K562 (cell line): Measurements from ENCODE around the gene PIKFYVE. TPM values are rescaled to one million over a fixed set of nuclear protein-coding genes. Genes with fewer than 3 reads are reported as not detected.

Experiments used
- CHD2 ChIP-seq: IDR thresholded peaks from 2 replicates; pipeline ENCODE4 v1.6.1; 2011; ENCODE audit warnings: low read depth, low read length
- ETV5 ChIP-seq: sonication (generic); formaldehyde crosslinking; IDR thresholded peaks from 2 replicates; pipeline ENCODE4 v1.4.0; 2020; ENCODE audit warnings: low read depth, mild to moderate bottlenecking, missing genetic modification reagents
- FOXP4 ChIP-seq: sonication (generic); formaldehyde crosslinking; IDR thresholded peaks from 2 replicates; pipeline ENCODE4 v1.8.0; 2022; ENCODE audit warnings: mild to moderate bottlenecking, missing genetic modification reagents, borderline replicate concordance
- HDAC2 ChIP-seq: fragments of 450-650 bp; IDR thresholded peaks from 2 replicates; pipeline ENCODE4 v1.6.1; 2016; ENCODE audit warnings: mild to moderate bottlenecking
- LEF1 ChIP-seq: fragments of 450-650 bp; IDR thresholded peaks from 2 replicates; pipeline ENCODE4 v1.6.1; 2016; ENCODE audit warnings: mild to moderate bottlenecking
- MTA1 ChIP-seq: fragments of 450-650 bp; IDR thresholded peaks from 2 replicates; pipeline ENCODE4 v1.6.1; 2017; ENCODE audit warnings: borderline replicate concordance
- NFE2L1 ChIP-seq: fragments of 450-650 bp; IDR thresholded peaks from 2 replicates; pipeline ENCODE4 v1.6.1; 2016; ENCODE audit warnings: missing genetic modification characterization, low read depth, mild to moderate bottlenecking, missing compliant biosample characterization, moderate library complexity, borderline replicate concordance
- NRF1 ChIP-seq, 2 experiments: fragments of 450-650 bp; IDR thresholded peaks in 1 of 2; conservative IDR thresholded peaks in 1 of 2; 2 replicates each; pipeline ENCODE4 v1.6.1; 2014; ENCODE audit warnings: mild to moderate bottlenecking in 2 of 2
- PCBP2 ChIP-seq: fragments of 200-400 bp; formaldehyde crosslinking; IDR thresholded peaks from 2 replicates; pipeline ENCODE4 v1.6.1; 2018; ENCODE audit warnings: low read length, low read depth, mild to moderate bottlenecking, moderate library complexity; ENCODE audit not compliant: poor library complexity, severe bottlenecking
- RBM17 ChIP-seq: fragments of 200-400 bp; formaldehyde crosslinking; IDR thresholded peaks from 2 replicates; pipeline ENCODE4 v1.6.1; 2017; ENCODE audit warnings: low read depth, mild to moderate bottlenecking, low read length, borderline replicate concordance
- RBM39 ChIP-seq: fragments of 200-400 bp; formaldehyde crosslinking; optimal IDR thresholded peaks from 2 replicates; pipeline ENCODE3; 2018; ENCODE audit warnings: low read depth, low read length
- RNF2 ChIP-seq: sonication (generic); IDR thresholded peaks from 2 replicates; pipeline ENCODE4 v1.6.1; 2016
- SAFB2 ChIP-seq: fragments of 200-400 bp; formaldehyde crosslinking; IDR thresholded peaks from 2 replicates; pipeline ENCODE4 v1.6.1; 2018; ENCODE audit warnings: borderline replicate concordance, low read length, low read depth, moderate library complexity; ENCODE audit not compliant: severe bottlenecking
- SIN3B ChIP-seq: fragments of 450-650 bp; IDR thresholded peaks from 2 replicates; pipeline ENCODE4 v1.6.1; 2017; ENCODE audit warnings: low read depth, mild to moderate bottlenecking, moderate library complexity
- SP2 ChIP-seq: IDR thresholded peaks from 2 replicates; pipeline ENCODE4 v1.6.1; 2011; ENCODE audit warnings: mild to moderate bottlenecking, low read depth, low read length, moderate library complexity; ENCODE audit not compliant: poor library complexity, severe bottlenecking; ENCODE audit errors: extremely low read depth
- STAT6 ChIP-seq: sonication (generic); formaldehyde crosslinking; IDR thresholded peaks from 2 replicates; pipeline ENCODE4 v1.8.1; 2023; ENCODE audit warnings: mild to moderate bottlenecking, missing genetic modification reagents
- ZBTB1 ChIP-seq: sonication (generic); formaldehyde crosslinking; IDR thresholded peaks from 2 replicates; pipeline ENCODE4 v1.8.1; 2023; ENCODE audit warnings: missing genetic modification reagents, low read depth, mild to moderate bottlenecking, borderline replicate concordance
- ZNF134 ChIP-seq: fragments of 250-450 bp; sonication (Bioruptor Pico); conservative IDR thresholded peaks from 2 replicates; pipeline ENCODE4 v1.4.0; 2020
- ZNF280B ChIP-seq: fragments of 250-450 bp; sonication (Bioruptor Pico); IDR thresholded peaks from 2 replicates; pipeline ENCODE4 v1.5.1; 2021; ENCODE audit warnings: mild to moderate bottlenecking
- polyA plus RNA-seq, 8 experiments: library from polyadenylated mRNA; depleted of rRNA in 4 of 8; stranded (reverse) in 5 of 8; unstranded in 3 of 8; fragments of >200 nt; fragmentation: Nextera tagmentation in 2 of 8; fragmentation: Illumina TruSeq in 1 of 8; extraction: Ambion mirVana in 2 of 8; extraction: Trizol in 1 of 8; gene quantifications; 2 replicates each; pipeline versions ENCODE4 v1.2.1 to v1.2.3, GENCODE V29; 2011 to 2014; ENCODE audit warnings: inconsistent platforms in 1 of 8, missing spikeins in 1 of 8
- total RNA-seq, 7 experiments: library from RNA; depleted of rRNA in 6 of 7; stranded (reverse); fragments of >200 nt in 6 of 7; fragmentation: Illumina TruSeq in 2 of 7; extraction: Trizol in 2 of 7; gene quantifications; 2 replicates each; pipeline versions ENCODE4 v1.2.1 to v1.2.3, GENCODE V29; 2011 to 2021; ENCODE audit warnings: low replicate concordance in 1 of 7

PIKFYVE gene
- total and polyA plus RNA-seq, 9 of the 15 experiments (the other 6 are each of a cell fraction or from before 2014, with no cell fraction given), result 3.6 to 25.6 (median 16.7) TPM

- no peak for TF ChIP-seq FOXP4 (CRISPR knock-in tag)
- TF ChIP-seq RBM39, result no peak
- TF ChIP-seq SAFB2, result no peak
- no peak for TF ChIP-seq PCBP2
- TF ChIP-seq ZBTB1 (CRISPR knock-in tag), result no peak
- TF ChIP-seq LEF1, result 0 out of 2 replicates have a peak, but pooled peaks have one; percentile 32
- TF ChIP-seq HDAC2, result no peak
- TF ChIP-seq RNF2, result peak; percentile 83; the same call in 1 of the 2 replicates
- TF ChIP-seq MTA1, result no peak
- no peak for TF ChIP-seq RBM17
- TF ChIP-seq NRF1 (conservative IDR thresholded peaks at IDR 0.05 in 1 of 2, IDR thresholded peaks at IDR 0.05 in 1 of 2), result peak; percentile 20 to 39; a peak in 3 of 4 replicates
- TF ChIP-seq SP2, result no peak
- TF ChIP-seq ZNF134 (CRISPR knock-in tag), result no peak
- TF ChIP-seq STAT6 (CRISPR knock-in tag), result no peak
- no peak for TF ChIP-seq CHD2
- no peak for TF ChIP-seq SIN3B
- no peak for TF ChIP-seq ZNF280B (CRISPR knock-in tag)
- no peak for TF ChIP-seq ETV5
- no peak for TF ChIP-seq NFE2L1 (tag)
Observed at GRCh38 chr2:208254118-208254870, 11.8 kb upstream of the PIKFYVE start (continued).
